ENCODE data around the gene BCKDK. TPM values are rescaled to one million over a fixed set of nuclear protein-coding genes. Genes with fewer than 3 reads are reported as not detected.

BCKDK gene
- total RNA-seq, 2 experiments from 2014 or later, result 39.0 to 40.4 TPM

GRCh38 chr16:31141489-31142108 lies 33.4 kb downstream of the BCKDK start:
- Histone ChIP-seq H3K27ac (ENCODE audit: low read depth, low read length, poor library complexity, severe bottlenecking) (peak overlapping the region; percentile 23), H3K9me2 (ENCODE audit: insufficient read depth, low read length) (no peaks in the 10 kb centered on the region), H3K4me1 (ENCODE audit: insufficient read depth, low read length, poor library complexity, severe bottlenecking) (peaks cover 16% of the 10 kb centered on the region), H3K36me3 (ENCODE audit: insufficient read depth, low read length) (no peaks in the 10 kb centered on the region), H4K20me1 (ENCODE audit: insufficient read depth, low read length) (no peaks in the 10 kb centered on the region), H3K9me3 (ENCODE audit: low read length) (no peaks in the 10 kb centered on the region), H3K4me3 (ENCODE audit: low read depth, low read length, poor library complexity, severe bottlenecking) (peak overlapping the region; percentile 47), H2AFZ (ENCODE audit: low read length) (peak overlapping the region; percentile 82; the same call in 1 of the 2 replicates), H3K4me2 (ENCODE audit: low read length) (peak overlapping the region; percentile 62), H3K79me2 (ENCODE audit: insufficient read depth, low read depth, low read length) (no peaks in the 10 kb centered on the region)
- BruUV-seq (replicated peaks), result no TSS peak
- TF ChIP-seq EZH2phosphoT487 (IDR thresholded peaks at IDR 0.05; ENCODE audit: borderline replicate concordance, low read depth, low read length) (no peak), CTCF (conservative IDR thresholded peaks at IDR 0.05; ENCODE audit: low read length) (no peak)
- ChIA-PET POLR2A (interaction anchor here (0.6 to 2.2 kb wide), 12 partner anchors 10 to 731 kb away, joined by 3 to 16 read pairs (median 3); partner anchors contain the start of genes BCKDK, FUS and KAT8), CTCF (ENCODE audit: unreplicated experiment) (interaction anchor here (0.7 to 1.0 kb wide), 5 partner anchors 15 to 66 kb away, joined by 3 to 6 read pairs (median 4); partner anchors contain the start of genes FUS and KAT8)
- no peak for DNase-seq (ENCODE audit: low spot score)
- intact Hi-C loops (cut with micrococcal nuclease; ENCODE audit: unreplicated experiment), result loop anchor here (1.0 to 2.0 kb wide), 8 partner anchors 24 to 318 kb away; partner anchors contain the start of genes ARMC5, BCKDK, KAT8 and VKORC1

- peak; percentile 99 for DNase-seq (ENCODE audit: low spot score)
- Histone ChIP-seq H3K36me3 (ENCODE audit: insufficient read depth, low read length) (no peaks in the 10 kb centered on the region), H3K4me2 (ENCODE audit: low read length) (peak overlapping the region; percentile 72), H4K20me1 (ENCODE audit: insufficient read depth, low read length) (no peaks in the 10 kb centered on the region), H3K9me3 (ENCODE audit: low read length) (no peaks in the 10 kb centered on the region), H3K4me1 (ENCODE audit: insufficient read depth, low read length, poor library complexity, severe bottlenecking) (peaks cover 16% of the 10 kb centered on the region), H3K4me3 (ENCODE audit: low read depth, low read length, poor library complexity, severe bottlenecking) (peak overlapping the region; percentile 62), H2AFZ (ENCODE audit: low read length) (peak overlapping the region; percentile 90), H3K27ac (ENCODE audit: low read depth, low read length, poor library complexity, severe bottlenecking) (peak overlapping the region; percentile 23), H3K9me2 (ENCODE audit: insufficient read depth, low read length) (no peaks in the 10 kb centered on the region), H3K79me2 (ENCODE audit: insufficient read depth, low read depth, low read length) (no peaks in the 10 kb centered on the region)
- ChIA-PET CTCF (ENCODE audit: unreplicated experiment) (interaction anchor here (0.6 to 1.0 kb wide), 6 partner anchors 15 to 94 kb away, joined by 3 to 8 read pairs (median 4); partner anchors contain the start of genes FUS and KAT8), POLR2A (interaction anchor here (0.6 to 2.2 kb wide), 10 partner anchors 9 to 730 kb away, joined by 3 to 16 read pairs (median 4); partner anchors contain the start of genes BCKDK, FUS and KAT8)
- TF ChIP-seq CTCF (conservative IDR thresholded peaks at IDR 0.05; ENCODE audit: low read length) (peak; percentile 89), EZH2phosphoT487 (IDR thresholded peaks at IDR 0.05; ENCODE audit: borderline replicate concordance, low read depth, low read length) (no peak)
- BruUV-seq (replicated peaks), result no TSS peak
- intact Hi-C loops (cut with micrococcal nuclease; ENCODE audit: unreplicated experiment), result loop anchor here (1.0 to 2.0 kb wide), 8 partner anchors 25 to 317 kb away; partner anchors contain the start of genes ARMC5, BCKDK, KAT8 and VKORC1
Observed at GRCh38 chr16:31142109-31143010, 34.2 kb downstream of the BCKDK start.
